Mucosa of gallbladder (tissue), 1 donor: Measurements from ENCODE around the gene QRICH2. TPM values are rescaled to one million over a fixed set of nuclear protein-coding genes. Genes with fewer than 3 reads are reported as not detected.
"Not testable (repeated sequence)": the region's sequence is repeated elsewhere in the genome, so short reads cannot be mapped to it uniquely, and the experiment has no call there.

Source experiments
- DNase-seq: peaks from one replicate; pipeline ENCODE4 v3.0.0-alpha.2; 2020; ENCODE audit warnings: low spot score
- total RNA-seq: library from RNA; stranded (reverse); gene quantifications from one replicate; pipeline ENCODE4 v1.2.1, GENCODE V29; 2021
- donor health status: DM: no; HTN: no; CAD: no.

QRICH2 gene
- total RNA-seq, 1 donor from 2014 or later: 3.8 TPM

DNA sequence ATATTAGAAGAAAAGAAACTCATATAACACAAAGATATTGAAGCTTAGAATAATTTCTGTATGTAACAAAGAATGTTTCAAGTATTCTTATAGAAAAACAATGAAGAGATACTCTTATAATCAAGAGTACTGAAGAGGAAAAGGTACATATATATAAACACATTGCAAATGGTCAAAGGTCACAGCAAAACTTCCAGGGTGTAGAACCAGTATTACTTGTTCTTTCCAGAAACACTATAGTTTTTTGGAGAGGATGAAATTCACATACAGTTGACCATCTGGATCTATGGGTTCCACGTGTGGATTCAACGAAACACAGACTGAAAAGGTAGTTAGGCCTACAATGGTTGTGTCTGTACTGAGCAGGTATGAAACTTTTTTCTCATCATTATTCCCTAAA, 23.0 kb upstream of the QRICH2 start:
- no peak for DNase-seq

DNA sequence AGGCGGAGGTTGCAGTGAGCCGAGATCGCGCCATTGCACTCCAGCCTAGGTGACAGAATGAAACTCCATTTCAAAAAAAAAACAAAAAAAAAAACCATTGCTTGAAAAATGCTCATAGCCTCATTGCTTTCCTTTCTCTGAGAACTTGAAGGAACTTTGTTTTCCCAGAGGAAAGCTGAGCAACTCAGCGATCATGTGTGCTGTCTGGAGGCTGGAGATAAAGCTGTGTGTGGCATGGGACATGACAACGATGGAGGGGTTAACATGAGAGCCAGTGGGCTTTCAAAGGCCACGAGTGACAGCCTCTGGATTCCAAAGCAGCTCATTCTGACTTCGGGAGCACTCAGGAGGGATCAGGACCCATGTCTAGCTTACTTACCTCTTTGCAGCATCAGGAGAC, 21.6 kb upstream of the QRICH2 start:
- no peak for DNase-seq

DNA sequence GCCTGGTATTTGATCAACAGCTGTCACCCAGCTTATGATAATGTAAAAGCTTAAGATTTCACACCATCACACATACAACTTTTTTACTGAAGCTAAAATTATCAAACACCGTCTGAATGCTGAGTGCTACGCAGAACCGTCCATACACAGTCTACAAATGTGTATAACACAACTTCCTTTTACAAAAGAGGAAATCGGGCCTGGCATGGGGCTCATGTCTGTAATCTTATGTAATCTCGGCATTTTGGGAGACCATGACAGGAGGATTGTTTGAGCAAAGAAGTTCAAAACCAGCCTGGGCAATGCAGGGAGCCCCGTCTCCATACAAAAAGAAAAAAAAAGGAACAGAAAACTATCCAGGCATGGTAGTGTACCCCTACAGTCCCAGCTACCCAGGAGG, 19.6 kb upstream of the QRICH2 start:
- DNase-seq: no peak

DNA sequence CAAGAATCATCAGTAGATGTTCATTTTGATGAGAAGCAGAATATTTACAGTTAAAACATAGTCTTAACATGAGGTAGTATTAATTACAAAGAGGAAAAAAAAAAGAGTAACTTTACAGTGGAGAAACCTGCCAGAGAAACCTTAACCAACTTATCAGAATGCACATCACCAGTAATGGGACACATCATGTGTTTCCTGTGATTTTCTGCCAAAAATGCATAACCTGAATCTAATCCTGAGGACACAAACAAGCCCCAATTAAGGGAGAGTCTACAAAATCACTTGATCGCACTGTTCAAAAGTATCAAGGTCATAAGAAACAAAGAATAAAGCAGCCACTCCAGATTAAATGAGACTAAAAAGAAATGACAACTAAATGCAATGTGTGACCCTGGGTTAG, 18.2 kb upstream of the QRICH2 start:
- no peak for DNase-seq

DNA sequence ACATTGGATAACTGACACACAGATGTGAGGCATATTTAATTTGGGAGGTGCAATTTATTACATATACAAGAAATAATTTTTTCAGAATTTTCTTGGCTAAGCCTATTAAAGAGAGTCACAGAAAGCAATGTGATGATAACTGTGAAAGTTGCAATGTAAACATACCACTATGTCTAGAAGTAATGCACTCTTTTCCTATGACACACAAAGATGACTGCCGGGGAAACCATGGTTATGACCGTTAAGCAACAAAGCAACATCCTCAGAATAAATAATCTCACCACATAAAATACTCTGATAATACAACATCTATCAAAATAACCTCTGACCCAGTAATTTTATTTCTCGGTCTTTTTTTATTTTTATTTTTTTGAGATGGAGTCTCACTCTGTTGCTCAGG, 10.5 kb upstream of the QRICH2 start:
- no peak for DNase-seq

DNA sequence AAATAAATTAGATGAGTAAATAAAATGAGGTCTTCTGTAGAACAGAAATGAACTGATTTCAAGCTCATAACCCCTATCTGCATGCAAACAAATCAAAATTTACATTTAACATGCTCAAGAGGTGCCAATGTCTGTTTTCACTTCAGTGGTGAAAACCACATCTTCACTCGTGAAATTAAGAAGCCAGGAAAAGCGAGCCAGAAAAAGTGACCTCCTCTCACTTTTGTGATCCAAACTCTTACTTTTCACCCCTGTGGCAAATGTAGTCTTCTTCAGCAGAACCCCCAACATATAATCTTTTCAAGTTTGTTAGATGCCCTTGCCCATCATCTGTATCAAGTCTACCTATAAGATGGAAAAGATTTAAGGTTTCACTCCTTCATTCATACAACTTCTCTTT, 9.5 kb upstream of the QRICH2 start:
- no peak for DNase-seq

DNA sequence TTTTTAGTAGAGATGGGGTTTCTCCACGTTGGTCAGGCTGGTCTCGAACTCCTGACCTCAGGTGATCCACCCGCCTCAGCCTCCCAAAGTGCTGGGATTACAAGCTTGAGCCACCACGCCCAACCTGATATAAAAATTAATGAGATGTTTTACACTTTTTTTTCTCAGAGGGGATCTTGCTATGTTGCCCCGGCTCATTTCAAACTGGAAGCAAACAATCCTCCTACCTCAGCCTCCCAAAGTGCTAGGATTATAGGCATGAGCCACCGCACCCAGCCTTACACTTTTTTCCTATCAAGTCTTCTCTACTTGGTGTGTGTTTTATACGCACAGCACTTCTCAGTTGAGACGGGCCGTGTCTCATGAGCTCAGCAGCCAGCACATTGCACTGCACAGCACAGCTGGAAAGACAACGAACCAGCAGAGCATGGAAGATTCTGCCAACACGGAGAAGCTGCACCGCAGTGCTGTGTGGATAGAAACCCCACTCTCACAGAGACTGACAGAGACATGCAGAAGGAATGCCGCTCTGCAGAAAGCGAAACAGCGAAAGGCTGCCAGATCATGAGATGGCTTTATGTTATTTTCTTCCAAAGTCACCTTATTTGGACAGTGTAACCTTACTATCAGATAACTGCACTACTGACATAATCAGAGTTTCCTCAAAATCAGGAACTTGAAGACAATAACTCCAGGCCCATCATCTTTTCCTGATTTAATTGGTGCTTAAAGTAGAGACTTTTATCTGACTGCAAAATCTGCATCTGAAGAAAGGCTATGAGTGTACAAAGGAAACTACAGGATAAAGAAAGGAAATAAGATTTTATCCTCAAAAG, 6.5 kb upstream of the QRICH2 start:
- no peak for DNase-seq

DNA sequence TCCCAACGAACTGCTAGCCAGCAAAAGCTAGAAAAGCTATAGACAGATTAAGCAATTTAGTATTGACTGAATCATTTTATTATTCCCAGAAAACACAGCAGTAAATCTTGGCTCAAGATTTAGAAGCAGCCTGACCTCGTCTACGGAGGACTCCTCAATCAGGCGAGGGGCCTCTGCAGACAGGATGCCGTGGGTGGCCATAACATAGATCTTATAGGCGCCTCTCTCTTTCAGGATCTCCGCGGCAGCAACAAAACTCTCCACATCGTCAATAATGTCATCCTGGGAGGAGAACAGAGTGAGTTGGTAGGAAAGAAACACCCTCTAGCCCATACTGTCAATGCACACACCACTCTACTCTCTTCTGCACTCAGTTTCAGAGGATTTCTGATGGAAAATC, 4.7 kb upstream of the QRICH2 start:
- DNase-seq: no peak

DNA sequence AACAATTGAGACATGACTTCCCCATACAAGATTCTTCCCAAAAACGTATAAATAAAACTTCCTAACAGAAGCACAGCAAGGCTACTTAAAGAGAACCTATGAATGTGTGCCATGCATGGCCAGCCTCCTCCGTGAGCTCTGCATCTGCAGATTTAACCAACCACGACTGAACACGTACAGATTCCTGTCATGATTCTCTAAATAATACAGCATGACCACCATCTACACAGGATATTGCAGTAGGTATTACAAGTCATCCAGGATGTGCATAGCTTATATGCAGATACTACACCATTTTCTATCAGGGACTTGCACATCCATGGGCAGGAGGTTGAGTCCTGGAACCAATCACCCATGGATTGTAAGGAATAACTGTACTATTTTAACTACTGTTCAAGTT, 1.4 kb upstream of the QRICH2 start:
- no peak for DNase-seq

DNA sequence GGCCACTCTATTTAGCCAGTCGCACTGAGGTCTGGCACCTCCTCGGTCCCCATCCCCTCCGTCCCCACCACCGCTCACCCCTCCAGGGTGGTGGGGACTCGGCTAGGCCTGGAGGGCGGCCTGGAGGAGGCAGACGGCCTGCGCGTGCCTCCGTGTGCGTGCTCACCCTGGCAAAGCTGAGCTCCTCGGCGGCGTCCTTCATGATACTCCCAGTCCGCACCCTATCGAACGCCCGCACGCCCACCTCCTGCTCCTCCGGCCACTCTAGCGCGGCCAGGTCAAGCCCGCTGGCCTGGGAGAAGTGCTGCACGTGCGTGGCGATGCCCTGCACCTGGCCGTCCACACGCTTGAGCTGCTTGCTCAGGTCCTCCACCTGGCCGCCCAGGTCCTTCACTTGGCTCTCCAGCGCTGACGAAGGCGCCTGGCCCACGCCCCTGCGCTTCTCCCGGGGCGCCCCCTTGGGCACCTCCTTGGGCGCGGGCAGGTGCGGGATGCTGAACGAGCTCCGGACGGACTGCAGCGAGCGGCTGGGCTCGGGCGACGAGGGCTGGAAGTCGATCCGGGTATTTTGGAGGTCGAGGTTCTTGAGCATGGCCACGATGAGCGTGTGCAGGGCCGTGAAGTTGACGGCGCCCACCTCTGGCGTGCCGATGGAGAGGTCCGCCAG, 644 bp downstream of the QRICH2 start:
- no peak for DNase-seq

DNA sequence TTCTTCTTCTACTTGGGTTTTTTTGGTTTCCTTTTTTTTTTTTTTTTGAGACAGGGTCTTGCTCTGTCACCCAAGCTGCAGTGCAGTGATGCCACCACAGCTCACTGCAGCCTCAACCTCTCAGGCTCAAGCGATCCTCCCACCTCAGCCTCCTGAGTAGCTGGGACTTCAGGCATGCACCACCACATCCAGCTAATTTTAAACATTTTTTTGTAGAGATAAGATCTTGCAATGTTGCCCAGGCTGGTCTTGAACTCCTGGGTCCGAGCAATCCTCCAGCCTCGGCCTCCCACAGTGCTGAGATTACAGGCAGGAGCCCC, 3.0 kb downstream of the QRICH2 start:
- not testable (repeated sequence) for DNase-seq

DNA sequence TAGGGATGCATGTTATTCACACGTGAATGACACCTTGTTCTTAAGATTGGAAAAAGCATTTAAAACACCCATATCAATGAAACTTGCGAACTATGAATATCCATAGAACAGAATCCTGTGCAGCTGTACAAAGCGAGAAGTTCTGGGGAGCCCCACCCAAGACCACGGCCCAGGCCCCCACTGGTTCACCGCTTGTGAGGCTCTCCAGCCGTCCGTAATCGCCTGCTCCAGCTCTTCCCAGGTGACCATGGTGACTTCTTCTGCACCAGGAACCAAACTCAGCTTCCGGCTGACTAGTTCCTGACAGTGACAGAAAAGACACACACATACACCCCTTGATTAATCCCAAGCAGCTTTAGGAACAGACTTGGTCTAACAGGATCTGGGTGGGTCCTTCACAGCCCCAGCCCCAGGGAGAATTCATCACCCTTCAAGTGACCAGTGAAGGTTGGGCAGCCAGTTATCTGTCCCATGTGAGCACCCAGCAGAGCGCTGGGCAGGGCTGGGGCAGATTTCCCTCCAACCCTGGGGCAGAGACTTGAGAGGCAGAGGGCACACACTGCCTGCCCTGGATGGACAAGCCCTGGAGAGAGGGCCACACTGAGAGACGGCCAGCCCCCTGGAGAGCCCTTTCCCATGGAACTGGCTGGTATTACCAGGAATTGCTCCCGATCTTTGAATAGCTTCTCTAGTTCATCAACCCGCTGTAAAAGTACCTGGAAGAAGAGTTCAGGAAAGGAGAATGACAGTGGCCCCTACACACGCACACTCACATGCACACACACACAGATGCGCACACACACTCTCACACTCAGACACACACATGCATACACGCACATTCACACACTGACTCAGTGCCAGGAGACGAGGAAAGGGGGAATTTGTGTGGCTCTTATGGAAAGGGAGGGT, 3.6 kb downstream of the QRICH2 start:
- no peak for DNase-seq

DNA sequence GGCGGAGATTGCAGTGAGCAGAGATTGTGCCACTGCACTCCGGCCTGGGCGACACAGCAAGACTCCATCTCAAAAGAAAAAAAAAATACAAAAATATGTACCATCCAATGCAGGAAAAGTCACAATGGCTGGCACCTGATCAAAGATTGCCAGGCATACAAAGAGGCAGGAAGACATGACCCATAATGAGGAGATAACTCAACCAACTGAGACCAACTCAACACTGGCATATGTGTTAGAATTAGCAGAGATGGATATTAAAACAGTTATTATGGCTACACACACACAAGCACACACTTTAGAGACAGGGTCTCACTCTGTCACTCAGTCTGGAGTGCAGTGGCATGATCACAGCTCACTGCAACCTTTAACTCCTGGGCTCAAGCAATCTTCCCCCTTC, 10.6 kb downstream of the QRICH2 start:
- DNase-seq: no peak

DNA sequence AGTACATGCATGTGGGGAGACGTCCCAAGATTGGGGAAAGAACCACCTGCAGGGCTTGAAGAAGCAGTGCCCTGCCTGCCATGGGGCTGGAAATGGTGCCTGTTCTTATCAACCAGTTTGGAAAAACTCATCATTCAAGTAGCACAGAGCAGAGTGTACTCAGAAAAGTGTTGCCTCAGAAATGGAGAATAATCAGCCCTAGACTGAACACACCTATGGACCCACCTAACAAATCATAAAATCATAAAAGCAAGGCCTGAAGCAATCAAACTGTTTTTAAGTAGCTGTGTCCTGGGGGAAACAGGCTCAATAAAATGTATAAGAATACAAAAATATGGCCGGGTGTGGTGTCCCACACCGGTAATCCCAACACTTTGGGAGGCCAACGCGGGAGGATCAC, 11.2 kb downstream of the QRICH2 start:
- DNase-seq: no peak

DNA sequence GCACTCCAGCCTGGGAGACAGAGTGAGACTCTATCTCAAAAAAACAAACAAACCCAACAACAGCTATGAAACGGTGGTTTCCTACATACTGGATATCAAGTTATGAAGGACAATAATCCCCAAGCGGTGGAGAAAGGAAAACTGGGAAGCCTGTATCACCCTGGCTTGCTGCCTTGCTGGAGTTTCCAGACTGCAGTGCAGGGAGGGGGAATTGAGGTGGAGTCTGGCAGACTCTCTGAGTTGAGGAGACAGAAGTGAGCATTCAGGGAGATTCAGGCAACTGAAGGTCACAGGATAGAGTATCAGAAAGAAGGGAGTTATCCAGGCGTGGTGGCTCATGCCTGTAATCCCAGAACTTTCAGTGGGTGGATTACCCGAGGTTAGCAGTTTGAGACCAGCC, 11.9 kb downstream of the QRICH2 start:
- DNase-seq: no peak

DNA sequence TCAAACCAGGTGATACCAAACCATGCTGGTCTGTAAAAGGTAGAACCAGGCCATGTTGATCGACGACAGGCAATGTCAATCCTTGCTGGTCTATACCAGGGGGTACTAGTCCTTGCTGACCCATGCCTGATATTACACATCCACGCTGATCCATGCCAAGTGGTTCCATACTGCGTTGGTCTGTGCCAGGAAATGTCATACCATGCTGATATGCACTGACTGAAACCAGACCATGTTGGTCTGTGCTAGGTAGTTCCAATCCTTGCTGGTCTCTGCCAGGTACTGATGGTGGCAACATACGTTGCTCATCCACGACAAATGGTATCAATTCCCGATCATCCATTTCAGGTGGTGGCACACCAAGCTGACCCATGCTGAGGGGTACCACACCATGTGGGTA, 15.0 kb downstream of the QRICH2 start:
- DNase-seq: no peak

DNA sequence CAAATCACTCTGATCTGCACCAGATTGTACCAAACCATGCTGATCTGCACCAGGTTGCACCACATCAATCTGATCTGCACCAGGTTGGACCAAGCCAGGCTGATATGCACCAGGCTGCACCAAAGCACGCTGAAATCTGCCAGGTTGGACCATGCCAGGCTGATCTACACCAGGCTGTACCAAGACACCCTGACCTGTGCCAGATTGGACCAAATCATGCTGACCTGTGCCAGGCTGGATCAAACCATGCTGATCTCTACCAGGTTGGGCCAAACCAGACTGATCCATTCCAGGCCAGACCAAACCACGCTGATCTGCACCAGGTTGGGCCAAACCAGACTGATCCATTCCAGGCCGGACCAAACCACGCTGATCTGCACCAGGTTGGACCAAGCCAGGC, 15.5 kb downstream of the QRICH2 start:
- no peak for DNase-seq

DNA sequence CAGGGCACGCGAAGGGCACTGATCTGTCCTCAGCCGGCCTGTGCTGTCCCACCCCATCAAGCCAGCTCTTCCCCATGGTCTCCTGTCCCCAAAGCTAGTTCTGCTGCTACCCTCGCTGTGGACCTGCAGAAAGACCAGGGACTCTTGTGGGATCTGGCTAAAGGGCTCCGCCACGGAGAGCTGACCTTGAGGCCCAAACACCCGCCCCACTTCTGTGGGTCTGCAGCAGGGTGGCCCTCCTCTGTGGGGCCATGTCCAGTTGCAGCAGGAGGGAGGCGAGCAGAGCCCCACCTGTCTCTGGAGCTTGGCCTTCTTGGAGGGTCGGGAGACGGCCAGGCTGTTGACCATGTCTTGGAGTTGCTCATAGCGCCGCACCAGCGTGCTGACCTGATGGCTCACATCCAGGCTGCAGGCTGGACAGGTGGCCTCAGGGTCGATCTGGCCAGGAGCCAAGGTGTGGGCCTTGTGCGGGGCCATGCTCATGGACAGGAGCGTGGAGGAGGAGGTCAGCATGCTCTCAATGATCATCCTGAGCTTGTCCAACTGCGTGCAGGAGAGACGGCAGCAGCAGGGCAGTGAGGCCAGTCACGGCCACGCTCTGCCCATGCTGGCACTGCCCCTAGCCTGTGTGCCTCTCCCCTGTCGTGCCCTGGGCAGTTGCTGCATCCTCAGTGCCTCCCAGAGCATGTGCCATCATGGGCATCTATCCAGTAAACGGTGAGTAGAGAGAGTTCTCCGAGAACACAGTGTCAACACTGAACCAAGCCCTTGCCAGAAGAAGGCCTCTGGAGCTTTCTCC, 26.3 kb downstream of the QRICH2 start:
- DNase-seq: no peak

DNA sequence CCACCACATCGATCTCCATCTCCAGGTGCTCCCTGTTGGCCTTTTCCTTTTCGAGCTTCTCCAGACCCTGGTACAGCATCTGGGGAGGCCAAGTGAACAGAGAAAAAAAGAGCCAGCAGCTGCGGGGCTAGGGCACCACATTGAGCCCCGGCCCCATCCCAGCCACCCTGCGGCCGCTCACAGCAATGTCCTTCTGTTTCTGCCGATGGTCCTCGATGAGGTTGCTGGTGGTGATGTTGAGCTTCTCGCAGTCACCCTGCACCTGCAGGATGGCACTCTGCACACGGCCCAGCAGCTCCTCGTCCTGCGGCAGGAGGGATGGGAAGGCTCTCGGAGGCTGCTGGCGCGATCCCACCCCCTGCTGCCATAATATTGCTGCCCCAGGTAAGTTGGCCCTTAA, 27.4 kb downstream of the QRICH2 start:
- no peak for DNase-seq

DNA sequence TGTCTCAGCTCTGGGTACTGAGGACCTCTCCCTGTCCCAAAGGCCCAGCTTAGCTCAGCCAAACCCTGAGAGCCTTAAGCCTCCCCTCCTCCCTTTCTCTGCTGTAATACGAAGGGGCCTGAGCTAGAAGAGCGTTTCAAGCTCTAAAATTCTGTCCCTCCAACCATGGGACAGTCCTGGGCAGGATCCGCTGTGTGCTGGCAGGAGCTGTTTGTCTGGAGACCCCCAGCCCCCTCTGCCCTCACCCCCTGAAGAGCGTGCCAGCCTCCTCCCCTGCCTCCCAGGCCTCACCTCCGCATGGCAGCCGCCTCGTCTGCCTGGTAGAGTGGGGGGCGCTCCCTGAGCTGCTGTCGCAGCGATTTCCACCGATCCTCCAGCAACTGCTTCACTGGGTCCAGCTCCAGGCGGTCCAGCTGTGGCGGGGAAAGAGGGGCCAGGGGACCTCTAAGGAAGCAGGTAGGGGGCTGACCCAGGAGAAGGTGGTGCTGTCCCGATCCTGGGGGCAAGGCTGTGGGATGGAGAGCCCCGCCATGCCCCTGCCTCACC, 28.3 kb downstream of the QRICH2 start:
- no peak for DNase-seq

DNA sequence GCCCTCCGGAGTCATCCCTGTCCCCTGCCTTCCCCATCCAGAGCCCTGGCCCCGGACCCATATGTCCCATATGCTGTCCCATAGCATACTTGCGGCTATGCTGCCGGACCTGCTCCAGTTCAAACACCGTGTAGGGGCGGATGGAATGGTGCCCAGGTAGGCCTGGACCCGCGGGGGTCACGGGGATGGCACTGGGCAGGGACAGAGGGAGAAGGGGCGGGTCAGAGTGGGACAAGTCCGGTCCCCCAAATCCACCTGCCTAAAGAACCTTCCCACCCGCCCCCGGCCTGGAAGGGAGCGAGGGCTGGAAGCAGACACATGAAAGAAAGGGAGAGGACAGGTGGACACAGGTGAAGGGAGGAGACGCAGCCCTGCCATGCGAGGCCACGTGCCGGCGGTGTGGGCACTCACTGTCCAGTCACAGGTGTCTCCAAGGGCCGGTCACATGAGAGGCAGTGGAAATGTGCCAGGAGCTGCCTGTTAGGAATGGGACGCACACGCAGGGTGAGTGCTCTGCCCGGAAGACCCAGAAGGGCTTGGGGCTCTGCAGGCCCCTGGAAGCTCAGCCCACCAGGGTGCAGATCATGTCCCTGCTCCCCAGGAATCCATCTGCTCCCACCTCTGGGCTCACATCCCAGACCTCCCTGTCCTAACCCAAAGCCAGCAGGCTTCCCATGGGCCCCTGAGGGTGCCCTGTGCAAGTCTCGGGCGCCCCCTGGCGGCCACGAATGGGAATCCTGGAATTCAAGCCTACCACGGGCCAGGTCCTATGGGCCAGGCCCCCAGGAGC, 28.9 kb downstream of the QRICH2 start:
- peak; percentile 91 for DNase-seq
